ENCODE data around the gene ZACN.

DNA sequence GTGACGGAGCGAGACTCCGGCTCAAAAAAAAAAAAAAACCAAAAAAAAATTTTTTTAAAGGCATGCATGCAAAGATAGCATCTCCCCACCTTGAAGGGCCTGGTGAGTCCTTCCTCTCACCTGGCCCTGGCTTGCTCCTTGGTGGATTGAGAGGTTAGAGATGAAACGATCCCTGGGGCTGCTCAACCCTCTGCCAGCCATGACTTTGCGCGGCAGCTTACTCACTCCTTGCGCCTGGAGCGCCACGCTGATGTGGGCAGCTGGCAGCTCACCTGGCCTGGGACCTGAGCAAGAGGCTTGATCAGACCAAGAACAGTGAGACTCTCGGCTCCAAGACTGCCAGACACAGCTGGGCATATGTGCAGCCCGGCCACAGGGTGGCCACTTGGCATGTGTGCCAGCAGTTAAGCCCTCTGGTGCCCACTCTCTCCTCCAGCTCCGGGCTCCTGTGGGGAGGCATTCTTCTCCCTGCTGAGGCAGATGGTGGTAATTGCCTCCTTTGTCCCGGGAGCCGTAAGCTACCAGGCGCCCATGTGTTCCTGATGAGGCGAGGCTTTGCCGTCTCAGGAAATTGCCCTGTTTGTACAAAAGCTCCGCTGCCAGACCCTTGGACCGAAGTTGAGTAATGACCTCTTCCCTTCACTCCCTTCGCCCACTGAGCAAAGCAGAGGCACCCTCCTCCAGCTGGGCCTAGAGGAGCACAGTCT, 46.8 kb upstream of the ZACN start:
- TF ChIP-seq EZH2phosphoT487 (conservative IDR thresholded peaks at IDR 0.05; ENCODE audit: low read length) (no peak), CTCF (IDR thresholded peaks at IDR 0.05; ENCODE audit: insufficient read depth, low read length, poor library complexity, severe bottlenecking) (no peak)
